Measurements from ENCODE around the gene ATAD1.
"Not testable (repeated sequence)": the region's sequence is repeated elsewhere in the genome, so short reads cannot be mapped to it uniquely, and the experiment has no call there.

ATAD1 gene

DNA sequence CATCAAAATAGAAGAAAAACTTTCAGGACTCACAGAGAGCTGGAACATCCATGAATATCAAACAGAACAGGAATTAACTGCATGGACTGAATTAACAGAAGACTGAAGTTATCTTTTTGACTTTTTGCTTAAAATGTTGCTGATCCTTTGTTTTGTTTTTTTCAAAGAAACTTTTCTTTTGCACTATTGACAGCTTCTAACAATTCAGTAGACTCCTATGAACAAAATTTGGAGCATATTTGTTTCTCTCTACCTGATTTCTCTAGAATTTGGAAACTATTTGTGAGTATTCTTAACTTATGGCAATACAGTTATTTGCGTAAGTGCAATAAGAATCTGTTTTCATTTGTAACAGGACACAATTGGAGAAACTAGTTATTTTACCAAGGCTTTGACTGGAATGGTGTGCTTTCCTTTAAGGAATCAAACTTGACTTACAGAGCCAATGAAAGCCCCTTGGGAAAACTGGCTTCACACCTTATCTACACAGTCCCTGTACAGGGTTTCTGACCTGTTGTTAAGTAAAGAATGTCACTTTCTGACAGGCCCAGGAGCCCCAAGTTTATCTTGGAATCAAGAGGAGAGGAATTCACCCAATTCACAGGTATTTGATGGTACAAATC, 16.1 kb downstream of the ATAD1 start:
- DNase-seq (ENCODE audit: low read depth), result not testable (repeated sequence)

DNA sequence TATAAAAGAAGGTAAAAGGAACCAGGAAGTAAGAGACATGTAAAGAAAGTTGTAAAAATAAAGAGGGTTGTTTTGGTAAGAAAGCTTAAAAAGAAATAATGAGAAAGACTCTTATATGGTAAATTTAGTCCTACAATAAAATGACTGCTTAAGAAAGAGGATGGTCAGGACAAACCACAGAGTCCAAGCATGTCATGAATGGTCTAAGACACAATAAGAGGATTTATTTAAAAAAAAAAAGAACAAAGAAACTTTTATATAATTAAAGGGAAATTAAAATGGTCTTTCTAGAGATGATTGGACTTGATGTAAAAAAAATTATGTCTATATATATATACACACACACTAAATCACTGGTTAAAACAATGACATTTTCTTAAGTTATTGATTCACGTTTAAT, 18.2 kb downstream of the ATAD1 start:
- no peak for DNase-seq (ENCODE audit: low read depth)

DNA sequence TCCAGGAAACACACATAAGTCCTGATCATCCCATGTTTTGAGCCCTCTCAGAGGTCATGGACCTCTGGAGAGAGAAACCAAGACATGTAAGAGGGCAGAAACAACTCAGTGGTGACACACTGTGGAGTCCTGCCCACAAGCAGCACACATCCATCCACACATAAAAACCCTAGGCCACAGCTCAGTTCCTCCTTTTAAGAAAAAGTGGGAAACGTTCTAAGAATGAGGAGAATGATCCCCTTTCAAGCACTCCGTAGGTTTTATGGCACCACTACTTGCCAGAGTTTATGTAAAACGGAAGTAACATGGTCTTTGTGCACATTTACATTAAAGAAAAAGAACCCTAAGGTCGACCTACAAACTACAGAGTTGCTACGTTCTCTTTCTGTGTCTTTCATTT, 19.9 kb downstream of the ATAD1 start:
- DNase-seq (ENCODE audit: low read depth), result no peak

DNA sequence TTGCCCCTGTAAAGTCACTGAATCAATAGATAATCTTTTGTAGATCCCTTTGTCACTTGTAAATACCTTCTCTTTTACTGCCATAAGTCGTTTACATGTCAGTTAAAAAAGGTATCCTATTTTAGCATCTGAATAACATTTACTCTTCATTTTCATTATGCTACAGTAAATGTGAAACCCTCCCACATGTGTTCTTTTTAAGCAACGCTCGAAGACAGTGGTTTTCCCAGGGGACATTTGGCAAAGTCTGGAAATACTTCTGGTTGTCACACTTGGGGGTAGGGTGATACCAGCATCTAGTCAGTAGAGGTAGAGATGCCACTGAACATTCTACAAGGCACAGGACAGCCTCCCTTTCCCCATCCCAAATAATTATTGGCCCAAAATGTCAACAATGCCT, 23.7 kb downstream of the ATAD1 start:
- no peak for DNase-seq (ENCODE audit: low read depth)

DNA sequence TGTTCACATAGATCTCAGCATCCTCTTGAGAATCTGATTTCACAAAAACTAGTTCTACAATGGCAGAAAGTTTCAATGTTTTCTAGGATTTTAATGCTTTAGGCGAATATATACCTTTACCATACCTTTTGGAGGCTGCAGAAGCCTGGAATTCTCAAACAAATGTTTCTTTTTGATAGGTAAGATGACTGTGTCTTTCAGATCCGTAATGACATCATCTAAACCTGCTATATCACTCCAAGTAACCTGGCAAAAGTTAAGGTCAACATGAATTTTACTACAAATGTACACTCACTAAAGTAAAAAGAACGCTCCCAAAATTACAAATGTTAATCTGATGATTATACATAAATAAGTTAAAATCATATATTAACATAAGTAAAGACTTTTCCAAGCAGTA, 27.8 kb downstream of the ATAD1 start:
- no peak for DNase-seq (ENCODE audit: low read depth)

DNA sequence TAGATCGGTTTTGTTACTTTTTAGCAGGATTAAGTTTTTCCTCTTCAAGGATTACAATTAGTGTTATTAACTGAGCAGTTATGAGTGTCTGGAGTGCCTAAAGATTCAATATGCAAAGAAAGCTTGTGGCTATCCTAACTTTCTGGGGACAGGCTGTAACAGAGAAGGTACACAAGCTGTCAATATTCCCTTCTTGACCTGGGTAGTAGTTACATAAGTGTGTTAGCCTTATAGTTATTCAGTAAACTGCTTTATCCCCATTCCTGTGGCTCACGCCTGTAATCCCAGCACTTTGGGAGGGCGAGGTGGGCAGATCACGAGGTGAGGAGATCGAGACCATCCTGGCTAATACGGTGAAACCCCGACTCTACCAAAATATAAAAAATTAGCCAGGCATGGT, 31.6 kb downstream of the ATAD1 start:
- no peak for DNase-seq (ENCODE audit: low read depth)

DNA sequence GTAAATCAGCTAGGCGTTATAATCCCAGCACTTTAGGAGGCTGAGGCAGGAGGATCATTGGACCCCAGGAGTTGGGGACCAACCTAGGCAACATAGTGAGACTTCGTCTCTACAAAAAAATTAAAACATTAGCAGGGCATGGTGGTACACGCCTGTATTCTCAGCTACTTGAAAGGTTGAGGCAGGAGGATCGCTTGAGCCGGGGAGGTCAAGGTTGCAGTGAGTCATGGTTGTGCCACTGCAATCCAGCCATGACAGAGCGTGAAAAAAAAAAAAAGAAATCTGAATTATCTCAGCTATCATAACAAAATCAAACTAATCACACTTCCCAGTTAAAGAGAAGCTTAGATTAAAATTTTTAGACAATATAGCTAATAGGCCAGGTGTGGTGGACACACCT, 35.3 kb downstream of the ATAD1 start:
- no peak for DNase-seq (ENCODE audit: low read depth)

DNA sequence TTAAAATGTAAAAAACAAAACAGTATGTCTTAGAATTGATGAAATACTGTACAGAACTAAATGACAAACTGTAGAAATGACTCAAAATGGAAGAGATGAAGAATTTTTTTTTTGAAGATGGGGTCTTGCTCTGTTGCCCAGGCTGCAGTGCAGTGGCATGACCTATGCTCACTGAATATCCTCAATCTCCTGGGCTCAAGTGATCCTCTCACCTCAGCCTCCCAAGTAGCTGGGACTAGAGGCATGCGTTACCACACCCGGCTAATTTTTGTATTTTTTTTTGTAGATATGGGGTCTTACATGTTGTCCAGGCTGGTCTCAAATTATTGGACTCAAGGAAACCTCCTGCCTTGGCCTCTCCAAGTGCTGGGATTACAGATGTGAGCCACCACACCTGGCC, 36.5 kb downstream of the ATAD1 start:
- DNase-seq (ENCODE audit: low read depth), result no peak

DNA sequence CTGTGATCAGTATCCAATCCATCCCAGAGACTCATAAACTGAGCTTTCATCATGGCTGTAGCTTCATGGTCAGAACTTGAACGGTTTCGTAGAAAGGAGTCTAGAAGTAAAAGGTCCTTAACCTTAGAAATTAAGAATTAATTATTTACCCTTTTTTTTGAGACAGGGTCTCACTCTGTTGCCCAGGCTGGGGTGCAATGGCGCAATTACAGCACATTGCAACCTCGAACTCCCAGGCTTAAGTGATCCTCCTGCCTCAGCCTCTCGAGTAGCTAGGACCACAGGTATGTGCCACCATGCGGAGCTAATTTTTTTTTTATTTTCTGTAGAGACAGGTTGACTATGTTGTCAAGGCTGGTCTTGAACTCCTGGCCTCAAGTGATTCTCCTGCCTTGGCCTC, 41.7 kb downstream of the ATAD1 start:
- DNase-seq (ENCODE audit: low read depth), result no peak

DNA sequence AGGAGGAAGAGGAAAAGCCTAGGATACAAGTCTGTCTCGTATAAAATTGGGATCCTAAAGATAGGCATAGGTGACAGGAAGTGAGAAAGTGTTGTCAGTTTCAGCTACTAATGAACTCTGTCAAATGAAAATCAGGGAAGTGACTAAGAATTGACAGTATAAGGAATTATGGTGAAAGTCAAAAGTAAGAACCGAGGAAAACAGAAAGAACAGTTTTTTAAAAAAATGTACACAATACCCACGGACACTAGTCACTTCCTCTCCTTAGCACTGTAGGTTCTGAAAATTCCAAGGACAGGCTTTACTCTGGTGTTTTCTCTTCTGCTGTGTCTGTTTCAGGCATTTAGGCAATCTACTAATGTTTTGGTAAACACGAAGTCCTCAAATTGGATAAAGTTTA, 42.3 kb downstream of the ATAD1 start:
- peak; percentile 1 for DNase-seq (ENCODE audit: low read depth)

DNA sequence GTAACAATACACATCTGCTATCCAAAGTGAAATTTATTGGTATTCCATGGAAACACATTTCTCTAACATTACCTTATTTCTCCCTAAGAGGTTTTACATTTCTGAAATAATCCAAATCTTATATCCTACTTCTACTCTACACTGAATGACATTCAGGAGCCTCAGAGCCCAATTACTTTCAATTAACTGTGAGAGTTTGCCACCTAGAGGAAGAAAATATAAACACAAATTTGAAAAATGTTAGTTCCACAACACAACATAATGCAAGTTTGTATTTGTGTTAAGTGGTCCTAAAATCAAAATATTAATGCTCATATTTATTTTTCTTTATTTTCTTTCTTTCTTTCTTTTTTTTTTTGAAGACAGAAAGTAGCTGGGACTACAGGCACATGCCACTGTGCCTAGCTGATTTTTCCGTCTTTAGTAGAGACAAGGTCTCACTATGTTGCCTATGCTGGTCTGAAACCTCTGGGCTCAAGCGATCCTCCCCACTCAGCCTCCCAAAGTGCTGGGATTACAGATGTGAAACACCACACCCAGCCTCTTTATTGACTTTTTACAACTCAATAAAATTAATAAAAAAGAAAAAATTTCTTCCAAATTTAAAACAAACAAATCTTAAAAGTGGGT, 46.0 kb downstream of the ATAD1 start:
- peak; percentile 3 for DNase-seq (ENCODE audit: low read depth)

DNA sequence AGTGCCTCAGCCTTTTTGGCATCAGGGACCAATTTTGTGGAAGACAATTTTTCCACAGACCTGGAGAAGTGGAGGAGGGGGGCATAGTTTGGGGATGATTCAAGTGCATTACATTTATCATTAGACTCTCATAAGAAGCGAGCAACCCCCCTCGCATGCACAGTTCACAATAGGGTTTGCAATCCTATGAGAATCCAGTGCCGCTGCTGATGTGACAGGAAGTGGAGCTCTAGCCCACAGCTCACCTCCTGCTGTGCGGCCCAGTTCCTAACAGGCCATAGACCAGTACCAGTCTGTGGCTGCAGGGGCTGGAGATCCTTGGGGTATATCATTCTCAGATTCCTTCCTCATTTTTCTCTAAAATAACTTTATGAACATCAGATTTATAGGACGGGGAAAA, 50.8 kb downstream of the ATAD1 start:
- DNase-seq (ENCODE audit: low read depth), result no peak

DNA sequence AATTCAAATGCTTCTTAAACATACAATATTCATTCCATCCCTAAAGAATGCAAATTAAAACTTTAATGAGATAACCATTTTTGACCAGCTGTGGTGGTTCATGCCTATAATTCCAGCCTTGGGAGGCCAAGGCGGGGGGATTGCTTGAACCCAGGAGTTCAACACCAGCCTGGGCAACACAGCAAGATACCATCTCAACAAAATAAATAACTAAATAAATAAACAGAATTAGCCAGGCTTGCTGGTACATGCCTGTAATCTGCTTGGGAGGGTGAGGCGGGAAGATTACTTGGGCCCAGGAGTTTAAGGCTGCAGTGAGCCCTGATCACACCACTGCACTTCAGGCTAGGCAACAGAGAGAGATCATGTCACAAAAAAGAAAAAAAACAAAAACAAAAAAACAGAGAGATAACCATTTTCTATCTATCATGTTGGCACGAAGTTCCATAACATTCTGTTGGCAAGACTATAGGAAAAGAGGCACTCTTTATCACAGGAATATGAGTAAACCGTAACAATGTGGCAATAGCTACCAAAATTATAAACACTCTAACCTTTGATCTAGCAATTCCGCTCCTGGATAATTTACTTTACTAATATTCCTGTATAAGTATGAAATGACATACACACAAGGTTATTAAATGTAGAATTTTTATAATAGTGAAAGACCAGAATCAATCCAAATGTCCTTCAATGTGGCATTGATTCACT, 52.2 kb downstream of the ATAD1 start:
- DNase-seq (ENCODE audit: low read depth), result no peak

DNA sequence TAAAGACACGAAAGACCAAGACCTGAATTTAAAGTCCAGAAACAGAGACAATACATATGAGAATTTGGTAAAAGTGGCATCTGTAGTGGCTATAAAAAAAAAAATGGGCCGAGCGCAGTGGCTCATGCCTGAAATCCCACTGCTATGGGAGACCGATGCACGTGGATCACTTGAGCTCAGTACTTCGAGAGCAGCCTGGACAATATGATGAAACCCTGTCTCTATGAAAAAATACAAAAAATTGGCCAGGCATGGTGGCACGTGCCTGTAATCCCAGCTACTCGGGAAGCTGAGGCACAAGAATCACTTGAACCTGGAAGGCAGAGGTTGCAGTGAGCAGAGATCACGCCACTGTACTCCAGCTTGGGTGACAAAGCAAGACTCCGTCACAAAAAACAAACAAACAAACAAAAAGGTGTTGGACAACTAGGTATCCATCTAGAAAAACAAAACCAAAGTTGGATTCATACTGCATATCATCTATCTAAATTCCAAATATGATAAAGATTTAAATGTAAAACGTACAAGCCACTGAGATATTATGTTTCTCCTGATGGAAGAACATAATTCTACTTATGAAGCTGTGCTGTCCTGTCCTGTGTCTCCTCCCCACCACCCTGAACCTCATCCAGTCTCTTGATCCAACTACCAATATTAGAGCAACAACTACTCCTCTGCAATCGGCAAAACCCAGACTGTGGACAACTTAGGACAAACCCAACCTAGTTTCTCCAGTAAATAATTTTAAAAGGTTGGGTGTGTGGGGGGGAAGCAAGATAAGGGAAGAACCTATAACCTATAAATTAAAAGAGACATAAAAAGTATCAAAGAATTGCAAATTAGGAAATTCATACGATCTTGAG, 53.7 kb downstream of the ATAD1 start:
- no peak for DNase-seq (ENCODE audit: low read depth)

DNA sequence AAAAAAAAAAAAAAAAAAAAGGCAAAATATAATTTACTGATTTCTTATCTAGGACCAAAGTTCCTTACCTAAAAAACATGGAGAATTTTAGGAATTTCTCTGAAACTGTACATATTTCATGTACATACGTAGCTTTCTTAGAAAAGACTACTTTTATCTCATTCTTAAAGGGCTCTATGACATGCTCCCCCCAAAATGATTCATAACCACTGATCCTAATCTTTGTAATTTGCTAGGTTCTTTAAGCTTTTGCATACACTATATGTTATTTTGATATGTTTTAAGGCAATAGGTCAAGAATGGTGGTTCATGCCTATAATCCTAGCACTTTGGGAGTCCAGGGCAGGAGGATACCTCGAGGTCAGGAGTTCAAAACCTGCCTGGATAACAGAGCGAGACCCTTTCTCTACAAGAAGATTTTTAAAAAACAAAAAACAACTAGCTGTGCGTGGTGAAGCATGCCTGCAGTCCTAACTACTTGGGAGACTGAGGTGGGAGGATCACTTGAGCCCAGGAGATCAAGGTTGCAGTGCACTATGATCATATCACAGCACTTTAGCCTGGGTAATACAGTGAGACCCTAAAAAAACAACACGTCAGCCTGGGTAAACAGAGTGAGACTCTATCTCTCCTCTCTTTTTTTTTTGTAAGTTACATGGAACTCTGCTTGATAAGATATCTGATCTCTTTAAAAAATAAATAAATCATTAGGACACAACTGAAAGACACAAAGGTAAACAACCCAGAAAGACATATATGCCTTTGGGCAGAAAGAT, 54.8 kb downstream of the ATAD1 start:
- no peak for DNase-seq (ENCODE audit: low read depth)

DNA sequence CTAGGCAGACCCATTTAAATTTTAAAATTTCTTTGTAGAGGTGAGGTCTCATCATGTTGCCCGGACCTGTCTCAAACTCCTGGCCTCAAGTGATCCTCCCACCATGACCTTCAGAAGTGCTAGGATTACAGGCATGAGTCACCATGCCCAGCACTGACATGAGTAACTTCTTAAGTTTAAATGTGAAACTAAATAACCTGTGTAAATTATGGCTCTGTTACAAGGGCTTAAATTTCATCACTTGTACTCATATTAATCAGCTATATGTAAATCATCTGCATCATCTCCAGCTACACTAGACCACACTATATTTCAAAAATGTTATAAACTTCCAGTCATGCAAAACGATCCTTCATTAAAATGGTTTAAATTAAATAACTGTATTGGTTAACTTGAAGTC, 56.1 kb downstream of the ATAD1 start:
- peak; percentile 54 for DNase-seq (ENCODE audit: low read depth)

DNA sequence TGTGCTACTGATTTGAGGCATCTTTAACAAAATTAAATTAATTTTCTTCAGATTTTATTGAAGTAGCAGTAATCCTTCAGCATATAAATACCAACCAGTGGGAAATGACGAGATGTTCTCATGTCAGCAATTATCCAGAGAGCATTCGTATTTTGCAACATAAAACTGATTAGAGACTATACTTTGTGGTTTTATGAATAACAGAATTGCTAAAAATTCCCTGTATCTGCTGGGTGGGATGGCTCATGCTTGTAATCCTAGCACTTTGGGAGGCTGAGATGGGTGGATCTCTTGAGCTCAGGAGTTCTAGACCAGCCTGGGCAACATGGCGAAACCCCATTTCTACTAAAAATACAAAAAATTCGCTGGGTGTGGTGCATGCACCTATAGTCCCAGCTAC, 56.9 kb downstream of the ATAD1 start:
- no peak for DNase-seq (ENCODE audit: low read depth)

DNA sequence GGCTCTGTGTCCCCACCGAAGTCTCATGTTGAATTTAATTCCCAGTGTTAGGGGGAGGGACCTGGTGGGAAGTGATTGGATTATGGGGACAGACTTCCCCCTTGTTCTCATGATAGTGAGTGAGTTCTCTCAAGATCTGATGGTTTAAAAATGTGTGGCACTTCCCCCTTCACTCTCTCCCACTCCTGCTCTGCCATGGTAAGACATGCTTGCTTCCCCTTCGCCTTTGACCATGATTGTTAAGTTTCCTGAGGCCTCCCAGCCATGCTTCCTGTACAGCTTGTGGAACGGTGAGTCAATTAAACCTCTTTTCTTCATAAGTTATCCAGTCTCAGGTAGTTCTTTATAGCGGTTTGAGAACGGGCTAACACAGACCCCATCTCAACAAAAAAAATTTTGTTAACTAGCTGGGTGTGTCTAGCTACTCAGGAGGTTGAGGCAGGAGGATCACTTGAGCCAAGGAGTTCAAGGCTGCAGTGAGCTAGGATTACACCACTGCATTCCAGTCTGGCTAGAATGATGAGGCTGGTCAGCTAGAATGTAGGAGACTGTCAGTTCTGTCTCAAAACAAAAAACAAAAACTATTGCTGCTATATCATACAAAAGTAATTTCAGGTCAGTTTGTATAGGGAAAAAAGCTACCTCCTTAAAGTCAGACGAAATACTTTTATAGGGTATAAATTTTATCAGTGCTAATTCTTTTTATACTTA, 57.7 kb downstream of the ATAD1 start:
- DNase-seq (ENCODE audit: low read depth), result no peak

DNA sequence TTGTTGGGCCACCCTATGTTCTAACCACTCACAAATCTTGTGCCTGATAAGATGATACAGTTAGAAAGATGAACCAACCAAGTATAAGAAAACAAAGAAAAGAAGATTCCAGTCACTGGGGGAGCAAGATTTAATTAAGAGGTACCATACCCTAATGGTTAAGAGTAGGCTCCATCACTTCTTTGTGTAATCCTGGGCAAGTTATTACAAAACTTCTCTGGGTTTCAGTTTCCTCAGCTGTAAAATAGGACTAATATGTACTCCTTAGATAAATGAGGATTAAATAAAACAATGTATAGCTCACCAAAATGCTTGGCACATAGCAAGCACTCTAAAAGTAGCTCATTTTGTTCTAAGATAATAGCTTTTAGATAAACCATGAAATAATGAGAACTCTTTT, 58.5 kb downstream of the ATAD1 start:
- DNase-seq (ENCODE audit: low read depth), result no peak

DNA sequence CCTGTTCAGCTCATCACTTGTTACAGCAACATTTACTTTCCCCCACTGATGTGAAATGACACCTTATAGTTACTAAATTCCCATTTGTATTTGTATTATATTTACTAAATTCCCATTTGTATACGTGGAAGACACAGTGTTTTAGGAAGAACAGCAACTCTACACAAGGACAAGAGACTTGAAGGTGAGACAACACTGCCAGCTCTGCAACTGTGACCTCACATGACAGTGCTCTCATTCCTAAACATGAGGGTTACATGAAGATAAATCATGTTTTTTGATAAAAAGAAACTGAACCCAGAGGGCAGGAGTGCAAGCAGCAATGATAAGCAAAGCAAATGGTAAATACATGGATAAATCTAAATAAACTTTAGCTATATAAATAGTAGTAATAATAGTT, 60.3 kb downstream of the ATAD1 start:
- DNase-seq (ENCODE audit: low read depth), result no peak

Data from stromal cell of bone marrow (primary cell).